HEK293 (cell line): Measurements from ENCODE around the gene CADM1.

ENCODE experiments used
- CTCF ChIA-PET: fragments of 350-600 bp; formaldehyde crosslinking; extraction: SDS; loops from one replicate; lab custom pipeline; 2021; ENCODE audit warnings: antibody characterized with exemption; lab: Yijun Ruan, JAX
- POLR2A ChIA-PET: fragments of 300-600 bp; formaldehyde crosslinking; extraction: SDS; loops from one replicate; lab custom pipeline; 2020; ENCODE audit warnings: antibody characterized with exemption, inconsistent platforms; lab: Yijun Ruan, JAX
- H3K27ac ChIP-seq: fragments of 200-500 bp; sonication (Bioruptor generic); 2 replicates; pipeline ENCODE4 v1.5.1; 2014; ENCODE audit warnings: low read depth, low read length, control low read depth, inconsistent platforms; ENCODE audit errors: extremely low read depth
- H3K36me3 ChIP-seq, 2 experiments: fragments of 200-500 bp in 1 of 2; sonication (Bioruptor generic) in 1 of 2; 1 replicate in 1 of 2; 2 replicates in 1 of 2; pipeline ENCODE4 v1.5.1; 2014 to 2017; ENCODE audit warnings: inconsistent platforms in 2 of 2, low read length in 2 of 2; ENCODE audit not compliant: control insufficient read depth in 2 of 2, insufficient read depth in 1 of 2
- H3K4me1 ChIP-seq: fragments of 200-500 bp; sonication (Bioruptor generic); 2 replicates; pipeline ENCODE4 v1.5.1; 2014; ENCODE audit warnings: mild to moderate bottlenecking, low read length, inconsistent platforms; ENCODE audit not compliant: control insufficient read depth, insufficient read depth
- H3K4me3 ChIP-seq: 2 replicates; pipeline ENCODE4 v1.5.1; 2011; ENCODE audit warnings: low read depth, mild to moderate bottlenecking, control low read depth, low read length, moderate library complexity
- H3K9me3 ChIP-seq: fragments of 200-500 bp; sonication (Bioruptor generic); 2 replicates; pipeline ENCODE4 v1.5.1; 2014; ENCODE audit warnings: low read depth, low read length, inconsistent platforms; ENCODE audit not compliant: control insufficient read depth, insufficient read depth
- FEZF1 ChIP-seq: fragments of 450-650 bp; formaldehyde crosslinking; IDR thresholded peaks from 2 replicates; pipeline ENCODE4 v1.5.1; 2016; ENCODE audit warnings: missing biosample characterization, missing genetic modification characterization
- GFI1B ChIP-seq: fragments of 450-650 bp; formaldehyde crosslinking; IDR thresholded peaks from 2 replicates; pipeline ENCODE4 v1.5.1; 2016; ENCODE audit warnings: missing biosample characterization, missing genetic modification characterization
- GLIS1 ChIP-seq: fragments of 450-650 bp; formaldehyde crosslinking; IDR thresholded peaks from 2 replicates; pipeline ENCODE4 v1.5.1; 2016; ENCODE audit warnings: missing biosample characterization, missing genetic modification characterization
- IKZF3 ChIP-seq: fragments of 450-650 bp; IDR thresholded peaks from 2 replicates; pipeline ENCODE4 v1.5.0; 2018; ENCODE audit warnings: missing biosample characterization, mild to moderate bottlenecking, missing genetic modification characterization, moderate library complexity
- MZF1 ChIP-seq: fragments of 450-650 bp; formaldehyde crosslinking; IDR thresholded peaks from 2 replicates; pipeline ENCODE4 v1.5.1; 2017; ENCODE audit warnings: missing biosample characterization, missing genetic modification characterization, borderline replicate concordance
- WT1 ChIP-seq: fragments of 450-650 bp; formaldehyde crosslinking; IDR thresholded peaks from 2 replicates; pipeline ENCODE4 v1.5.1; 2016; ENCODE audit warnings: missing biosample characterization, missing genetic modification characterization
- ZNF24 ChIP-seq: fragments of 450-650 bp; formaldehyde crosslinking; IDR thresholded peaks from 2 replicates; pipeline ENCODE4 v1.5.1; 2016; ENCODE audit warnings: missing biosample characterization, missing genetic modification characterization
- ZNF274 ChIP-seq, 2 experiments: fragments of 200-500 bp in 1 of 2; fragments of 450-650 bp in 1 of 2; sonication (Bioruptor generic) in 1 of 2; formaldehyde crosslinking in 1 of 2; IDR thresholded peaks; 2 replicates each; pipeline versions ENCODE4 v1.5.1 to v1.6.1; 2014 to 2016; ENCODE audit warnings: borderline replicate concordance in 1 of 2, inconsistent platforms in 1 of 2, low read length in 1 of 2, missing biosample characterization in 1 of 2, missing genetic modification characterization in 1 of 2
- ZNF530 ChIP-seq: fragments of 450-650 bp; formaldehyde crosslinking; IDR thresholded peaks from 2 replicates; pipeline ENCODE4 v1.5.1; 2016; ENCODE audit warnings: low read depth, missing biosample characterization, missing genetic modification characterization
- ZNF600 ChIP-seq: fragments of 450-650 bp; formaldehyde crosslinking; IDR thresholded peaks from 2 replicates; pipeline ENCODE4 v1.5.1; 2016; ENCODE audit warnings: missing biosample characterization, missing genetic modification characterization
- ZNF629 ChIP-seq: fragments of 450-650 bp; formaldehyde crosslinking; IDR thresholded peaks from 2 replicates; pipeline ENCODE4 v1.5.1; 2017; ENCODE audit warnings: missing biosample characterization, missing genetic modification characterization
- ZNF785 ChIP-seq: fragments of 450-650 bp; formaldehyde crosslinking; IDR thresholded peaks from 2 replicates; pipeline ENCODE4 v1.5.1; 2016; ENCODE audit warnings: missing biosample characterization, missing genetic modification characterization
- TF ChIP-seq, protein P1 (sequence below): IDR thresholded peaks from 2 replicates; pipeline ENCODE4 v1.6.1; 2011; ENCODE audit warnings: mild to moderate bottlenecking, low read depth, low read length, borderline replicate concordance
- TF ChIP-seq, protein P2 (sequence below): fragments of 450-650 bp; formaldehyde crosslinking; IDR thresholded peaks from 2 replicates; pipeline ENCODE4 v1.5.1; 2017; ENCODE audit warnings: missing biosample characterization, missing genetic modification characterization
- TF ChIP-seq, protein P3 (sequence below): fragments of 450-650 bp; IDR thresholded peaks from 2 replicates; pipeline ENCODE4 v1.5.1; 2018; ENCODE audit warnings: missing biosample characterization, mild to moderate bottlenecking, missing genetic modification characterization
- TF ChIP-seq, protein P4 (sequence below): fragments of 450-650 bp; formaldehyde crosslinking; IDR thresholded peaks from 2 replicates; pipeline ENCODE4 v1.5.1; 2016; ENCODE audit warnings: missing biosample characterization, missing genetic modification characterization
- TF ChIP-seq, protein P5 (sequence below): fragments of 450-650 bp; formaldehyde crosslinking; conservative IDR thresholded peaks from 2 replicates; pipeline ENCODE4 v1.5.1; 2016; ENCODE audit warnings: low read depth, missing biosample characterization, missing genetic modification characterization

Gene CADM1

DNA sequence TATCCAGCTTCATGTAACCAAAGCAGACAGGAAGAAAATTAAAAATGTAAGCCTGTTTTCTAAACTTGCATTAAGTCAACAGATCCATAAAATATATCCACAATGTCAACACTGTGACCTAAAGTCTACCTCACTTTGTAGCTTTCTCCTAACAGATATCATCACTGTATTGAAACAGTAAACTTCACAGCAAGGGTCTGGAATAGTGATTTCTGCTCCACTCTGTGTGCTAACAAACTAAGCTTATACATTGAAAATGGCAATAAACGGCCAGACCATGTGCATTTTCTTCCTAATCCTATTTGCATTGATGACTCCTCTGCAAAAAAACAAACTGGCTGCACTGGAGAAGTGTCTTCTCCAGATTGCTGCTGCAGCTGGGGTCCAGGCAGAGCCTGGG, 26.8 kb downstream of the CADM1 start:
- CTCF ChIA-PET = interaction anchor here (0.8 kb wide), 1 partner anchor 44 kb away, joined by 3 read pairs; no protein-coding TSS in a partner anchor
- TF ChIP-seq GFI1B (tag by site-specific recombination) (0 out of 2 replicates have a peak, but pooled peaks have one; percentile 26), ZNF600 (tag by site-specific recombination) (peak; percentile 31; the same call in 1 of the 2 replicates), MZF1 (tag by site-specific recombination) (no peak), ZNF530 (no peak), WT1 (tag by site-specific recombination) (peak; percentile 33; the same call in 1 of the 2 replicates), FEZF1 (tag by site-specific recombination) (peak; percentile 41; the same call in 1 of the 2 replicates), GLIS1 (peak; percentile 39; the same call in 1 of the 2 replicates), ZNF274 (IDR thresholded peaks at IDR 0.05; ENCODE audit: low read length) (no peak), ZNF274 (tag by site-specific recombination; IDR thresholded peaks at IDR 0.05; ENCODE audit: borderline replicate concordance) (no peak), ZNF629 (tag by site-specific recombination) (peak; percentile 36), IKZF3 (tag by site-specific recombination) (peak; percentile 28; the same call in 1 of the 2 replicates), ZNF785 (tag by site-specific recombination) (no peak), ZNF24 (peak; percentile 27; the same call in 1 of the 2 replicates)
- TF ChIP-seq, protein P1, sequence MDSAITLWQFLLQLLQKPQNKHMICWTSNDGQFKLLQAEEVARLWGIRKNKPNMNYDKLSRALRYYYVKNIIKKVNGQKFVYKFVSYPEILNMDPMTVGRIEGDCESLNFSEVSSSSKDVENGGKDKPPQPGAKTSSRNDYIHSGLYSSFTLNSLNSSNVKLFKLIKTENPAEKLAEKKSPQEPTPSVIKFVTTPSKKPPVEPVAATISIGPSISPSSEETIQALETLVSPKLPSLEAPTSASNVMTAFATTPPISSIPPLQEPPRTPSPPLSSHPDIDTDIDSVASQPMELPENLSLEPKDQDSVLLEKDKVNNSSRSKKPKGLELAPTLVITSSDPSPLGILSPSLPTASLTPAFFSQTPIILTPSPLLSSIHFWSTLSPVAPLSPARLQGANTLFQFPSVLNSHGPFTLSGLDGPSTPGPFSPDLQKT = no peak
- TF ChIP-seq, protein P2, sequence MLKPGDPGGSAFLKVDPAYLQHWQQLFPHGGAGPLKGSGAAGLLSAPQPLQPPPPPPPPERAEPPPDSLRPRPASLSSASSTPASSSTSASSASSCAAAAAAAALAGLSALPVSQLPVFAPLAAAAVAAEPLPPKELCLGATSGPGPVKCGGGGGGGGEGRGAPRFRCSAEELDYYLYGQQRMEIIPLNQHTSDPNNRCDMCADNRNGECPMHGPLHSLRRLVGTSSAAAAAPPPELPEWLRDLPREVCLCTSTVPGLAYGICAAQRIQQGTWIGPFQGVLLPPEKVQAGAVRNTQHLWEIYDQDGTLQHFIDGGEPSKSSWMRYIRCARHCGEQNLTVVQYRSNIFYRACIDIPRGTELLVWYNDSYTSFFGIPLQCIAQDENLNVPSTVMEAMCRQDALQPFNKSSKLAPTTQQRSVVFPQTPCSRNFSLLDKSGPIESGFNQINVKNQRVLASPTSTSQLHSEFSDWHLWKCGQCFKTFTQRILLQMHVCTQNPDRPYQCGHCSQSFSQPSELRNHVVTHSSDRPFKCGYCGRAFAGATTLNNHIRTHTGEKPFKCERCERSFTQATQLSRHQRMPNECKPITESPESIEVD (tag by site-specific recombination) = peak; percentile 76
- TF ChIP-seq, protein P3, sequence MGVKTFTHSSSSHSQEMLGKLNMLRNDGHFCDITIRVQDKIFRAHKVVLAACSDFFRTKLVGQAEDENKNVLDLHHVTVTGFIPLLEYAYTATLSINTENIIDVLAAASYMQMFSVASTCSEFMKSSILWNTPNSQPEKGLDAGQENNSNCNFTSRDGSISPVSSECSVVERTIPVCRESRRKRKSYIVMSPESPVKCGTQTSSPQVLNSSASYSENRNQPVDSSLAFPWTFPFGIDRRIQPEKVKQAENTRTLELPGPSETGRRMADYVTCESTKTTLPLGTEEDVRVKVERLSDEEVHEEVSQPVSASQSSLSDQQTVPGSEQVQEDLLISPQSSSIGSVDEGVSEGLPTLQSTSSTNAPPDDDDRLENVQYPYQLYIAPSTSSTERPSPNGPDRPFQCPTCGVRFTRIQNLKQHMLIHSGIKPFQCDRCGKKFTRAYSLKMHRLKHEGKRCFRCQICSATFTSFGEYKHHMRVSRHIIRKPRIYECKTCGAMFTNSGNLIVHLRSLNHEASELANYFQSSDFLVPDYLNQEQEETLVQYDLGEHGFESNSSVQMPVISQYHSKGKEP (tag by site-specific recombination) = peak; percentile 56
- TF ChIP-seq, protein P4, sequence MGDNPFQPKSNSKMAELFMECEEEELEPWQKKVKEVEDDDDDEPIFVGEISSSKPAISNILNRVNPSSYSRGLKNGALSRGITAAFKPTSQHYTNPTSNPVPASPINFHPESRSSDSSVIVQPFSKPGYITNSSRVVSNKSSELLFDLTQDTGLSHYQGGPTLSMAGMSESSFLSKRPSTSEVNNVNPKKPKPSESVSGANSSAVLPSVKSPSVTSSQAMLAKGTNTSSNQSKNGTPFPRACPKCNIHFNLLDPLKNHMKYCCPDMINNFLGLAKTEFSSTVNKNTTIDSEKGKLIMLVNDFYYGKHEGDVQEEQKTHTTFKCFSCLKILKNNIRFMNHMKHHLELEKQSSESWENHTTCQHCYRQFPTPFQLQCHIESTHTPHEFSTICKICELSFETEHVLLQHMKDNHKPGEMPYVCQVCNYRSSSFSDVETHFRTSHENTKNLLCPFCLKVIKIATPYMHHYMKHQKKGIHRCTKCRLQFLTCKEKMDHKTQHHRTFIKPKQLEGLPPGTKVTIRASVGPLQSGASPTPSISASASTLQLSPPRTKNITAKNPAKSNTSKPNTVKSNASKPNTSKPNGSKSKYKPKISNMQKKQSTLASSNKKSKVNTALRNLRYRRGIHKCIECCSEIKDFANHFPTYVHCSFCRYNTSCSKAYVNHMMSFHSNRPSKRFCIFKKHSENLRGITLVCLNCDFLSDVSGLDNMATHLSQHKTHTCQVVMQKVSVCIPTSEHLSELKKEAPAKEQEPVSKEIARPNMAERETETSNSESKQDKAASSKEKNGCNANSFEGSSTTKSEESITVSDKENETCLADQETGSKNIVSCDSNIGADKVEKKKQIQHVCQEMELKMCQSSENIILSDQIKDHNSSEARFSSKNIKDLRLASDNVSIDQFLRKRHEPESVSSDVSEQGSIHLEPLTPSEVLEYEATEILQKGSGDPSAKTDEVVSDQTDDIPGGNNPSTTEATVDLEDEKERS (tag by site-specific recombination) = no peak
- TF ChIP-seq, protein P5, sequence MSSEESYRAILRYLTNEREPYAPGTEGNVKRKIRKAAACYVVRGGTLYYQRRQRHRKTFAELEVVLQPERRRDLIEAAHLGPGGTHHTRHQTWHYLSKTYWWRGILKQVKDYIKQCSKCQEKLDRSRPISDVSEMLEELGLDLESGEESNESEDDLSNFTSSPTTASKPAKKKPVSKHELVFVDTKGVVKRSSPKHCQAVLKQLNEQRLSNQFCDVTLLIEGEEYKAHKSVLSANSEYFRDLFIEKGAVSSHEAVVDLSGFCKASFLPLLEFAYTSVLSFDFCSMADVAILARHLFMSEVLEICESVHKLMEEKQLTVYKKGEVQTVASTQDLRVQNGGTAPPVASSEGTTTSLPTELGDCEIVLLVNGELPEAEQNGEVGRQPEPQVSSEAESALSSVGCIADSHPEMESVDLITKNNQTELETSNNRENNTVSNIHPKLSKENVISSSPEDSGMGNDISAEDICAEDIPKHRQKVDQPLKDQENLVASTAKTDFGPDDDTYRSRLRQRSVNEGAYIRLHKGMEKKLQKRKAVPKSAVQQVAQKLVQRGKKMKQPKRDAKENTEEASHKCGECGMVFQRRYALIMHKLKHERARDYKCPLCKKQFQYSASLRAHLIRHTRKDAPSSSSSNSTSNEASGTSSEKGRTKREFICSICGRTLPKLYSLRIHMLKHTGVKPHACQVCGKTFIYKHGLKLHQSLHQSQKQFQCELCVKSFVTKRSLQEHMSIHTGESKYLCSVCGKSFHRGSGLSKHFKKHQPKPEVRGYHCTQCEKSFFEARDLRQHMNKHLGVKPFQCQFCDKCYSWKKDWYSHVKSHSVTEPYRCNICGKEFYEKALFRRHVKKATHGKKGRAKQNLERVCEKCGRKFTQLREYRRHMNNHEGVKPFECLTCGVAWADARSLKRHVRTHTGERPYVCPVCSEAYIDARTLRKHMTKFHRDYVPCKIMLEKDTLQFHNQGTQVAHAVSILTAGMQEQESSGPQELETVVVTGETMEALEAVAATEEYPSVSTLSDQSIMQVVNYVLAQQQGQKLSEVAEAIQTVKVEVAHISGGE (tag by site-specific recombination) = no peak
- TF ChIP-seq, all 188 proteins: peak for 10

More for the DNA sequence above, 26.8 kb downstream of the CADM1 start:
- POLR2A ChIA-PET = no interaction called here
- Histone ChIP-seq H3K4me1 (peaks cover 12% of the 10 kb centered on the region), H3K27ac (peak overlapping the region; percentile 4; the same call in 1 of the 2 replicates), H3K36me3 (no peaks in the 10 kb centered on the region), H3K9me3 (no peaks in the 10 kb centered on the region), H3K4me3 (no peak overlapping the region)
